CD14-positive monocyte (primary cell): ENCODE measurements around the gene FBLIM1. TPM values are rescaled to one million over a fixed set of nuclear protein-coding genes. Genes with fewer than 3 reads are reported as not detected.

ENCODE experiments used
- DNase-seq, 3 donors: peaks; one replicate each; pipeline ENCODE4 v3.0.0-alpha.2; 2011 to 2022
- H2AFZ ChIP-seq: 2 replicates; pipeline ENCODE4 v1.6.0; 2012; ENCODE audit warnings: mild to moderate bottlenecking, low read depth, low read length, inconsistent platforms; ENCODE audit not compliant: insufficient read depth, poor library complexity, severe bottlenecking
- H3K27ac ChIP-seq, 2 donors: 1 replicate in 1 of 2; 2 replicates in 1 of 2; pipeline ENCODE4 v1.5.1; 2012 to 2013; ENCODE audit warnings: low read length in 2 of 2, control low read depth in 1 of 2, inconsistent platforms in 1 of 2, low read depth in 1 of 2, mild to moderate bottlenecking in 1 of 2
- H3K27me3 ChIP-seq, 2 donors: one replicate each; pipeline versions ENCODE4 v1.6.0 to v1.6.1; 2011 to 2013; ENCODE audit warnings: low read length in 2 of 2; ENCODE audit not compliant: control insufficient read depth in 2 of 2, insufficient read depth in 2 of 2
- H3K36me3 ChIP-seq, 2 donors: replicated peaks in 1 of 2; 1 replicate in 1 of 2; 2 replicates in 1 of 2; pipeline versions ENCODE4 v1.5.1 to v1.6.1; 2012 to 2013; ENCODE audit warnings: low read length in 2 of 2, control low read depth in 1 of 2, inconsistent platforms in 1 of 2, mild to moderate bottlenecking in 1 of 2; ENCODE audit not compliant: insufficient read depth in 2 of 2, control insufficient read depth in 1 of 2
- H3K4me1 ChIP-seq, 2 donors: 1 replicate in 1 of 2; 2 replicates in 1 of 2; pipeline versions ENCODE4 v1.5.1 to v1.6.1; 2012 to 2013; ENCODE audit warnings: low read length in 2 of 2, control low read depth in 1 of 2, inconsistent platforms in 1 of 2, mild to moderate bottlenecking in 1 of 2, moderate library complexity in 1 of 2; ENCODE audit not compliant: insufficient read depth in 2 of 2, control insufficient read depth in 1 of 2
- H3K4me2 ChIP-seq: replicated peaks from 2 replicates; pipeline ENCODE3; 2012; ENCODE audit warnings: low read length, moderate library complexity, mild to moderate bottlenecking; ENCODE audit not compliant: poor library complexity, severe bottlenecking; ENCODE audit errors: extremely low read depth
- H3K4me3 ChIP-seq, 3 experiments: fragments of 200-600 bp in 1 of 3; sonication (generic) in 1 of 3; replicated peaks in 1 of 3; 1 replicate in 2 of 3; 2 replicates in 1 of 3; pipeline ENCODE4 v1.5.1; 2011 to 2013; ENCODE audit warnings: low read length in 3 of 3, mild to moderate bottlenecking in 3 of 3, control low read depth in 2 of 3, low read depth in 2 of 3, inconsistent platforms in 1 of 3, moderate library complexity in 1 of 3
- H3K79me2 ChIP-seq: 2 replicates; pipeline ENCODE4 v1.6.0; 2012; ENCODE audit warnings: mild to moderate bottlenecking, control low read depth, inconsistent platforms, low read length, moderate library complexity; ENCODE audit not compliant: insufficient read depth
- H3K9ac ChIP-seq: 2 replicates; pipeline ENCODE4 v1.6.0; 2017; ENCODE audit warnings: low read length, mild to moderate bottlenecking; ENCODE audit not compliant: insufficient read depth, poor library complexity, severe bottlenecking
- H3K9me3 ChIP-seq, 2 donors: replicated peaks in 1 of 2; 1 replicate in 1 of 2; 2 replicates in 1 of 2; pipeline versions ENCODE4 v1.5.1 to v1.6.1; 2012 to 2013; ENCODE audit warnings: low read length in 2 of 2, control low read depth in 1 of 2; ENCODE audit not compliant: control insufficient read depth in 1 of 2, insufficient read depth in 1 of 2
- H4K20me1 ChIP-seq: 2 replicates; pipeline ENCODE4 v1.6.0; 2012; ENCODE audit warnings: mild to moderate bottlenecking, low read length, control low read depth, moderate library complexity; ENCODE audit not compliant: insufficient read depth
- H3K27ac Mint-ChIP-seq, 7 donors: one replicate each; pipeline ENCODE4 v1.8.0; 2020; ENCODE audit warnings: mild to moderate bottlenecking in 7 of 7, mixed read lengths in 7 of 7, moderate library complexity in 6 of 7, inconsistent platforms in 2 of 7
- H3K27me3 Mint-ChIP-seq, 3 donors: one replicate each; pipeline ENCODE4 v1.8.0; 2021 to 2022; ENCODE audit warnings: low read depth in 3 of 3, mild to moderate bottlenecking in 3 of 3, mixed read lengths in 3 of 3, moderate library complexity in 3 of 3, inconsistent platforms in 1 of 3
- H3K36me3 Mint-ChIP-seq, 2 donors: one replicate each; pipeline ENCODE4 v1.8.0; 2020; ENCODE audit warnings: mixed read lengths in 2 of 2, inconsistent platforms in 1 of 2, mild to moderate bottlenecking in 1 of 2
- H3K4me1 Mint-ChIP-seq: one replicate; pipeline ENCODE4 v1.8.0; 2020; ENCODE audit warnings: mild to moderate bottlenecking, mixed read lengths
- H3K4me3 Mint-ChIP-seq, 2 donors: one replicate each; pipeline ENCODE4 v1.8.0; 2020; ENCODE audit warnings: mild to moderate bottlenecking in 2 of 2, mixed read lengths in 2 of 2, moderate library complexity in 1 of 2
- H3K9me3 Mint-ChIP-seq, 7 donors: one replicate each; pipeline ENCODE4 v1.8.0; 2020 to 2022; ENCODE audit warnings: mixed read lengths in 7 of 7, mild to moderate bottlenecking in 6 of 7, moderate library complexity in 6 of 7, inconsistent platforms in 2 of 7
- WGBS: methylation state at CpG from one replicate; pipeline ENCODE4 v1.1.5; 2013; ENCODE audit warnings: missing lambda C conversion rate; ENCODE audit not compliant: insufficient coverage; 5-methylcytosine and 5-hydroxymethylcytosine counted together
- intact Hi-C, 2 donors: fragments of 100-400 bp; cut with micrococcal nuclease; formaldehyde crosslinking; loops; one replicate each; pipeline versions ENCODE4 v1.15.0 to v1.15.1; 2023
- polyA minus RNA-seq: library from RNA; depleted of rRNA, polyadenylated mRNA; stranded (reverse); fragments of >200 nt; gene quantifications from 2 replicates; pipeline ENCODE4 v1.2.3, GENCODE V29; 2012
- polyA plus RNA-seq, 3 donors: library from polyadenylated mRNA; depleted of rRNA in 1 of 3; unstranded in 2 of 3; stranded (reverse) in 1 of 3; fragments of 300-500 nt in 2 of 3; fragments of >200 nt in 1 of 3; fragmentation: Illumina TruSeq in 2 of 3; gene quantifications; 1 replicate in 2 of 3; 2 replicates in 1 of 3; pipeline ENCODE4 v1.2.3, GENCODE V29; 2012 to 2021
- total RNA-seq, 12 experiments: library from RNA in 1 of 12; stranded (reverse) in 1 of 12; fragments of 120-200 nt in 1 of 12; gene quantifications; one replicate each; pipeline ENCODE4 v1.2.4 and lab custom pipeline; 2013 to 2026; ENCODE audit warnings: mixed read lengths in 6 of 12, inconsistent platforms in 1 of 12
- TF ChIP-seq, protein P1 (sequence below): fragments of 200-600 bp; IDR thresholded peaks from one replicate; pipeline ENCODE4 v1.8.0; 2022; ENCODE audit warnings: antibody characterized with exemption, mild to moderate bottlenecking

The FBLIM1 gene, protein sequence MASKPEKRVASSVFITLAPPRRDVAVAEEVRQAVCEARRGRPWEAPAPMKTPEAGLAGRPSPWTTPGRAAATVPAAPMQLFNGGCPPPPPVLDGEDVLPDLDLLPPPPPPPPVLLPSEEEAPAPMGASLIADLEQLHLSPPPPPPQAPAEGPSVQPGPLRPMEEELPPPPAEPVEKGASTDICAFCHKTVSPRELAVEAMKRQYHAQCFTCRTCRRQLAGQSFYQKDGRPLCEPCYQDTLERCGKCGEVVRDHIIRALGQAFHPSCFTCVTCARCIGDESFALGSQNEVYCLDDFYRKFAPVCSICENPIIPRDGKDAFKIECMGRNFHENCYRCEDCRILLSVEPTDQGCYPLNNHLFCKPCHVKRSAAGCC
- total RNA-seq (2013), result 0.10 TPM
- polyA plus RNA-seq, result not detected
- not detected in 2 replicates for polyA minus RNA-seq
- 0 to 6.0 (median 0.15) reads per million in 11 experiments for total RNA-seq (lab: John Stamatoyannopoulos, UW)

GRCh38 chr1:15758343-15758931 lies at the start of gene FBLIM1:
Gene FBLIM1, plus strand, starts transcription at chr1:15758795. Its CDS starts 6,189 bp downstream, at chr1:15764984.
- Histone ChIP-seq H3K36me3 (no peaks in the 10 kb centered on the region), H3K4me1 (no peaks in the 10 kb centered on the region), H3K27ac (no peak within 1 kb of the TSS), H3K9me3 (peaks cover 0 to 11% of the 10 kb centered on the region in 2 donors), H3K27me3 (peaks cover 30 to 63% of the 10 kb centered on the region in 2 donors), H3K79me2 (no peaks in the 10 kb centered on the region), H3K4me2 (no peak within 1 kb of the TSS), H3K4me3 (no peak within 1 kb of the TSS), H2AFZ (no peak within 1 kb of the TSS), H4K20me1 (no peaks in the 10 kb centered on the region), H3K9ac (no peak within 1 kb of the TSS)
- Mint-ChIP-seq H3K27me3 (peaks cover 70 to 88% (median 72%) of the 10 kb centered on the region in 3 donors), H3K9me3 (peaks cover 0 to 13% (median 5%) of the 10 kb centered on the region in 7 donors), H3K4me1 (peaks cover 15% of the 10 kb centered on the region), H3K36me3 (peaks cover 0 to 5% of the 10 kb centered on the region in 2 donors), H3K4me3 (peak within 1 kb of the TSS in 1 of 2 donors; percentile 73), H3K27ac (peak within 1 kb of the TSS in 1 of 7 donors; percentile 72)
- intact Hi-C loops, result no loop called here
- DNase-seq, result no peak
- TF ChIP-seq, protein P1, sequence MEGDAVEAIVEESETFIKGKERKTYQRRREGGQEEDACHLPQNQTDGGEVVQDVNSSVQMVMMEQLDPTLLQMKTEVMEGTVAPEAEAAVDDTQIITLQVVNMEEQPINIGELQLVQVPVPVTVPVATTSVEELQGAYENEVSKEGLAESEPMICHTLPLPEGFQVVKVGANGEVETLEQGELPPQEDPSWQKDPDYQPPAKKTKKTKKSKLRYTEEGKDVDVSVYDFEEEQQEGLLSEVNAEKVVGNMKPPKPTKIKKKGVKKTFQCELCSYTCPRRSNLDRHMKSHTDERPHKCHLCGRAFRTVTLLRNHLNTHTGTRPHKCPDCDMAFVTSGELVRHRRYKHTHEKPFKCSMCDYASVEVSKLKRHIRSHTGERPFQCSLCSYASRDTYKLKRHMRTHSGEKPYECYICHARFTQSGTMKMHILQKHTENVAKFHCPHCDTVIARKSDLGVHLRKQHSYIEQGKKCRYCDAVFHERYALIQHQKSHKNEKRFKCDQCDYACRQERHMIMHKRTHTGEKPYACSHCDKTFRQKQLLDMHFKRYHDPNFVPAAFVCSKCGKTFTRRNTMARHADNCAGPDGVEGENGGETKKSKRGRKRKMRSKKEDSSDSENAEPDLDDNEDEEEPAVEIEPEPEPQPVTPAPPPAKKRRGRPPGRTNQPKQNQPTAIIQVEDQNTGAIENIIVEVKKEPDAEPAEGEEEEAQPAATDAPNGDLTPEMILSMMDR, result no peak
- 0% methylated on average over 31 of the region's 58 CpGs for WGBS

DNA sequence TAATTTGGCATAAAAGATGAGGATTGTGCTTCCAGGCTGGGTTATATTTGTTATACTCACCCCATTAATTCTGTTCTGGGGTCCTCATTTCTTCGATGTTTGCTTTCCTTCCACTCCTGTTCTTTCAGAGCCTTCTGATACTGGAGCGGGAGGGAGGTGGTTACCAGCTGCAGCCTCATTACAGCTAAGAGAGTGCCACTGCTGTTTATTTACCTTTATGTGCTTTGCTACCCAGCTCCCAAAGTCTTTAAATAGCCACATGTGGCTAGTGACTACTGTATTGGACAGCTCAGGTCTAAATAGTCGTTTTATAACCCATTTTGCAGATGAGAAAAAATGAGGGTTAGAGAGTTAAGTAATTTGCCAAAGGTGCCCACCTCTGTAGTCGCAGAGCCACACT lies 49.4 kb upstream of the FBLIM1 start:
- Mint-ChIP-seq H3K4me3 (no peak overlapping the region), H3K36me3 (peaks cover 23 to 39% of the 10 kb centered on the region in 2 donors), H3K27ac (peak overlapping the region in 1 of 7 donors; percentile 3), H3K9me3 (no peaks in the 10 kb centered on the region), H3K27me3 (peaks cover 0 to 2% (median 0%) of the 10 kb centered on the region in 3 donors), H3K4me1 (no peaks in the 10 kb centered on the region)
- Histone ChIP-seq H2AFZ (no peak overlapping the region), H3K4me1 (no peaks in the 10 kb centered on the region), H3K27ac (no peak overlapping the region), H3K4me2 (no peak overlapping the region), H3K4me3 (no peak overlapping the region), H3K9ac (no peak overlapping the region), H4K20me1 (peaks cover 99% of the 10 kb centered on the region), H3K79me2 (peaks cover 88% of the 10 kb centered on the region), H3K27me3 (no peaks in the 10 kb centered on the region), H3K36me3 (peaks cover 10 to 33% of the 10 kb centered on the region in 2 donors), H3K9me3 (no peaks in the 10 kb centered on the region)
- no peak for DNase-seq
- intact Hi-C loops, result no loop called here
- TF ChIP-seq, protein P1, result no peak
- no CpG with 5 or more reads among the region's 4 CpGs for WGBS
